HG03175 (cell line): Measurements from ENCODE around the gene CPLX3.
A peak's percentile ranks its signal among the peaks of the same experiment; 100 is the strongest.

Experiments used
- ATAC-seq: cut with Tn5 transposase; IDR thresholded peaks from one replicate; pipeline ENCODE4 v1.9.1; 2021; ENCODE audit warnings: mild to moderate bottlenecking, moderate library complexity; ENCODE audit not compliant: unreplicated experiment

Gene CPLX3

GRCh38 chr15:74802290-74802689 lies 24.1 kb upstream of the CPLX3 start:
- ATAC-seq, result no peak

GRCh38 chr15:74802862-74803447 lies 23.5 kb upstream of the CPLX3 start:
- ATAC-seq, result no peak

GRCh38 chr15:74804935-74805334 lies 21.5 kb upstream of the CPLX3 start:
- ATAC-seq, result no peak

GRCh38 chr15:74807282-74807681 lies 19.1 kb upstream of the CPLX3 start:
- no peak for ATAC-seq

- ATAC-seq, result no peak
These were observed 18.2 kb upstream of the CPLX3 start for GRCh38 chr15:74808078-74808839.

GRCh38 chr15:74808840-74809229 lies 17.6 kb upstream of the CPLX3 start:
- no peak for ATAC-seq

GRCh38 chr15:74809242-74809641 lies 17.2 kb upstream of the CPLX3 start:
- ATAC-seq, result no peak

- no peak for ATAC-seq
These were observed 16.5 kb upstream of the CPLX3 start for GRCh38 chr15:74809956-74810355.

- ATAC-seq, result no peak
These were observed 13.9 kb upstream of the CPLX3 start, which contains the start of gene LMAN1L for GRCh38 chr15:74812533-74812932. TSS of gene LMAN1L (plus strand) at chr15:74812835. CDS start at chr15:74812855, 20 bp downstream.

GRCh38 chr15:74815121-74815934 lies 11.1 kb upstream of the CPLX3 start:
- no peak for ATAC-seq

GRCh38 chr15:74815961-74816360 lies 10.5 kb upstream of the CPLX3 start:
- ATAC-seq, result no peak

- ATAC-seq, result no peak
These were observed 9.6 kb upstream of the CPLX3 start for GRCh38 chr15:74816624-74817369.

- ATAC-seq, result no peak
These were observed 9.1 kb upstream of the CPLX3 start for GRCh38 chr15:74817370-74817737.

- no peak for ATAC-seq
These were observed 6.4 kb upstream of the CPLX3 start for GRCh38 chr15:74820056-74820455.

- peak; percentile 88 for ATAC-seq
These were observed 5.2 kb upstream of the CPLX3 start for GRCh38 chr15:74821091-74821789.

GRCh38 chr15:74821790-74822158 lies 4.7 kb upstream of the CPLX3 start:
- ATAC-seq, result no peak

GRCh38 chr15:74822233-74822632 lies 4.2 kb upstream of the CPLX3 start:
- no peak for ATAC-seq

GRCh38 chr15:74823324-74823723 lies 3.1 kb upstream of the CPLX3 start:
- no peak for ATAC-seq

GRCh38 chr15:74824976-74825375 lies 1.5 kb upstream of the CPLX3 start:
- ATAC-seq, result no peak

GRCh38 chr15:74825866-74826265 lies 561 bp upstream of the CPLX3 start:
- no peak for ATAC-seq

- no peak for ATAC-seq
These were observed 494 bp downstream of the CPLX3 start for GRCh38 chr15:74826921-74827320.
